Mesendoderm (in vitro differentiated cells): Measurements from ENCODE around the gene EDN1.

Experiments
- DNase-seq: peaks from one replicate; pipeline ENCODE4 v3.0.0; 2013
- H2AK5ac ChIP-seq: 2 replicates; pipeline ENCODE4 v1.6.1; 2013; ENCODE audit warnings: low read length, inconsistent platforms
- H2BK120ac ChIP-seq: 2 replicates; pipeline ENCODE4 v1.6.1; 2013; ENCODE audit warnings: low read depth, mild to moderate bottlenecking, low read length, moderate library complexity, mixed read lengths
- H2BK15ac ChIP-seq: replicated peaks from 2 replicates; pipeline ENCODE4 v1.6.1; 2013; ENCODE audit warnings: low read depth, mild to moderate bottlenecking, moderate library complexity
- H2BK5ac ChIP-seq: 2 replicates; pipeline ENCODE4 v1.6.1; 2013; ENCODE audit warnings: low read length, inconsistent platforms
- H3K18ac ChIP-seq: 2 replicates; pipeline ENCODE4 v1.6.1; 2013; ENCODE audit warnings: mild to moderate bottlenecking, low read length, mixed read lengths
- H3K23ac ChIP-seq: one replicate; pipeline ENCODE4 v1.6.1; 2013; ENCODE audit warnings: low read length
- H3K27ac ChIP-seq: 2 replicates; pipeline ENCODE4 v1.5.1; 2013; ENCODE audit warnings: low read depth, mild to moderate bottlenecking, inconsistent platforms, low read length, moderate library complexity
- H3K27me3 ChIP-seq: 2 replicates; pipeline ENCODE4 v1.6.1; 2013; ENCODE audit warnings: low read length, control low read depth, mild to moderate bottlenecking, inconsistent platforms; ENCODE audit not compliant: insufficient read depth, poor library complexity
- H3K36me3 ChIP-seq: 2 replicates; pipeline ENCODE4 v1.6.1; 2013; ENCODE audit warnings: low read length, inconsistent platforms; ENCODE audit not compliant: control insufficient read depth, insufficient read depth
- H3K4ac ChIP-seq: one replicate; pipeline ENCODE4 v1.6.1; 2013; ENCODE audit warnings: low read depth, mild to moderate bottlenecking, low read length, moderate library complexity
- H3K4me1 ChIP-seq: 2 replicates; pipeline ENCODE4 v1.6.1; 2013; ENCODE audit warnings: low read depth, low read length, inconsistent platforms; ENCODE audit not compliant: control insufficient read depth
- H3K4me2 ChIP-seq: 2 replicates; pipeline ENCODE4 v1.6.1; 2013; ENCODE audit warnings: low read length
- H3K4me3 ChIP-seq: 2 replicates; pipeline ENCODE4 v1.5.1; 2013; ENCODE audit warnings: mild to moderate bottlenecking, low read length
- H3K56ac ChIP-seq: one replicate; pipeline ENCODE4 v1.6.1; 2013; ENCODE audit warnings: low read length
- H3K79me1 ChIP-seq: 2 replicates; pipeline ENCODE4 v1.6.1; 2013; ENCODE audit warnings: low read length, inconsistent platforms
- H3K79me2 ChIP-seq: 2 replicates; pipeline ENCODE4 v1.6.1; 2013; ENCODE audit warnings: mild to moderate bottlenecking, low read length; ENCODE audit not compliant: control insufficient read depth, insufficient read depth
- H3K9ac ChIP-seq: 2 replicates; pipeline ENCODE4 v1.6.1; 2013; ENCODE audit warnings: low read length, inconsistent platforms
- H4K5ac ChIP-seq: one replicate; pipeline ENCODE4 v1.6.1; 2013; ENCODE audit warnings: low read length
- H4K8ac ChIP-seq: one replicate; pipeline ENCODE4 v1.6.1; 2013; ENCODE audit warnings: low read depth, mild to moderate bottlenecking, control low read depth, low read length, moderate library complexity
- WGBS: extraction: QIAGEN DNeasy Blood & Tissue Kit; methylation state at CpG from one replicate; pipeline ENCODE4 v1.1.7; 2013; ENCODE audit warnings: low lambda C conversion rate, missing lambda C conversion rate; ENCODE audit not compliant: insufficient coverage; ENCODE audit errors: extremely low coverage; 5-methylcytosine and 5-hydroxymethylcytosine counted together

EDN1 gene

DNA sequence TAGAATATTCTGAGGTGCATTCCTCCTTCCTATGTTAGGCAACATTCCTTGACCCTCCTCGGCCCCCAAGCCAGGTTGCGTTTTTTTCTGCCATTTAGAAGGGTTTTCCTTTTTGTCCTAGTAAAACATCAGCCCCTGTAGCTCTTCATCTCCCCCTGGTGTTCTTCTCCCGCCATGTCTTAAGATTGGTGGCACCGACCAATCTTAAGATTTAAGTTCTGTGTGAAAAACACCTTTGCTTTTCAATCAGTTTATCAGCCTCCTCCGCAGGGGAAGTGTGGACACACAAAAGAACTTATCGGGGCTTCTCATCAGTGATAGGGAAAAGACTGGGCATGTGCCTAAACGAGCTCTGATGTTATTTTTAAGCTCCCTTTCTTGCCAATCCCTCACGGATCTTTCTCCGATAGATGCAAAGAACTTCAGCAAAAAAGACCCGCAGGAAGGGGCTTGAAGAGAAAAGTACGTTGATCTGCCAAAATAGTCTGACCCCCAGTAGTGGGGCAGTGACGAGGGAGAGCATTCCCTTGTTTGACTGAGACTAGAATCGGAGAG lies 719 bp upstream of the EDN1 start:
- Histone ChIP-seq H3K9ac (peak overlapping the region; percentile 48), H3K4me3 (no peak overlapping the region), H3K4ac (no peak overlapping the region), H3K4me1 (peaks cover 5% of the 10 kb centered on the region), H3K4me2 (peak overlapping the region; percentile 72), H2BK120ac (no peak overlapping the region), H3K56ac (peak overlapping the region; percentile 49), H2BK15ac (no peak overlapping the region), H3K79me2 (no peaks in the 10 kb centered on the region), H3K79me1 (no peaks in the 10 kb centered on the region), H4K5ac (no peak overlapping the region), H2BK5ac (no peak overlapping the region), H3K27ac (peak overlapping the region; percentile 47), H3K18ac (no peak overlapping the region), H4K8ac (no peak overlapping the region), H3K36me3 (no peaks in the 10 kb centered on the region), H3K23ac (no peak overlapping the region), H3K27me3 (no peaks in the 10 kb centered on the region), H2AK5ac (no peak overlapping the region)
- WGBS: no CpG with 5 or more reads among the region's 13 CpGs
- peak; percentile 96 for DNase-seq

GRCh38 chr6:12291071-12291838 lies 1.1 kb downstream of the EDN1 start:
- H3K23ac ChIP-seq: no peak overlapping the region

GRCh38 chr6:12291839-12292604 lies 1.9 kb downstream of the EDN1 start:
- H3K23ac ChIP-seq: no peak overlapping the region
- H3K4me2 ChIP-seq: peak overlapping the region; percentile 39
- H4K5ac ChIP-seq: no peak overlapping the region
- H3K27me3 ChIP-seq: no peaks in the 10 kb centered on the region
- H2BK15ac ChIP-seq: no peak overlapping the region
- no peak overlapping the region for H3K4me3 ChIP-seq
- H3K79me2 ChIP-seq: no peaks in the 10 kb centered on the region
- no peak overlapping the region for H2AK5ac ChIP-seq
- H3K36me3 ChIP-seq: no peaks in the 10 kb centered on the region
- H4K8ac ChIP-seq: no peak overlapping the region
- peak; percentile 76 for DNase-seq
- no peaks in the 10 kb centered on the region for H3K79me1 ChIP-seq
- H3K56ac ChIP-seq: peak overlapping the region; percentile 63
- peak overlapping the region; percentile 46 for H3K9ac ChIP-seq
- H3K4me1 ChIP-seq: peaks cover 5% of the 10 kb centered on the region
- no peak overlapping the region for H3K27ac ChIP-seq
- no CpG with 5 or more reads among the region's 15 CpGs for WGBS
- no peak overlapping the region for H2BK5ac ChIP-seq
- no peak overlapping the region for H3K4ac ChIP-seq
- H3K18ac ChIP-seq: peak overlapping the region; percentile 14
- no peak overlapping the region for H2BK120ac ChIP-seq

More at GRCh38 chr6:12291071-12291838, 1.1 kb downstream of the EDN1 start:
- no peak overlapping the region for H2AK5ac ChIP-seq
- H3K4me2 ChIP-seq: no peak overlapping the region
- H3K56ac ChIP-seq: peak overlapping the region; percentile 47
- WGBS: no CpG with 5 or more reads among the region's 12 CpGs
- H2BK5ac ChIP-seq: no peak overlapping the region
- no peak for DNase-seq
- H4K8ac ChIP-seq: no peak overlapping the region
- H4K5ac ChIP-seq: no peak overlapping the region
- no peaks in the 10 kb centered on the region for H3K27me3 ChIP-seq
- H3K36me3 ChIP-seq: no peaks in the 10 kb centered on the region
- H2BK15ac ChIP-seq: no peak overlapping the region
- no peaks in the 10 kb centered on the region for H3K79me2 ChIP-seq
- peak overlapping the region; percentile 37 for H3K9ac ChIP-seq
- H3K79me1 ChIP-seq: no peaks in the 10 kb centered on the region
- no peak overlapping the region for H3K27ac ChIP-seq
- H2BK120ac ChIP-seq: peak overlapping the region; percentile 34
- H3K4me3 ChIP-seq: no peak overlapping the region
- H3K18ac ChIP-seq: peak overlapping the region; percentile 65
- H3K4ac ChIP-seq: no peak overlapping the region
- H3K4me1 ChIP-seq: peaks cover 5% of the 10 kb centered on the region

DNA sequence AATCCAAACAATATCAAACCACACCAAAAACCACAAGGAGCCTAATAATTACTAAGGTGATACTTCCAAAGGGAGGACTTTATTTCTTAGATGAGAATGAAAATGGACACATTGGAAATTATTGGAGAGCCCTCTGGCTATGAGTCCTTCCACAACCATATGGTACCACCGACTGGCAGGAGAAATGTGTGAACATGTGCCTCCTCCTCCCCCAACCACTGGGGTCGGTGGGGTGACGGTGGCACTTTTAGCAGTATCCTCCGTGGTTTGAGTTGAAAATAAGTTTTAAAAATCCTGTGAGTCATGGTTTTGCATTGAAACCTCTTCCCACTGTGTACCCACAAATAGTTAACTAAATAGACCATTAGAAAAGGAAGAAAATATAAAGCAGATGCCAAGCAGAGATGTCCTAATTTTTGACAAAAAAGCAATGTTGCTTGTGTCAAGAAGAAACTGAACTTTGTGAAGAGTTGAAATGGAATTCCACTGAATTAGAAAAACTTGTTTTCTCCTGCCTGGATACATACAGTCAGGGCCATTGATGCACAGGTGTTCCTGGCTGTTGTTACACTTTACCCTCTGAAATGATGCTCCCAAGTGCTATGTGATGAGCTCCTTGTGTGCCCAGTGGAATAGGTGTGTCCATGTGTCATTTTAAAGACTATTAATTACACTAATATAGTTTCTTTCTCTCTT lies 3.2 kb downstream of the EDN1 start:
- no peaks in the 10 kb centered on the region for H3K36me3 ChIP-seq
- H3K4me2 ChIP-seq: no peak overlapping the region
- H3K18ac ChIP-seq: no peak overlapping the region
- H3K79me2 ChIP-seq: no peaks in the 10 kb centered on the region
- H2BK15ac ChIP-seq: no peak overlapping the region
- WGBS: no CpG with 5 or more reads among the region's 4 CpGs
- H3K56ac ChIP-seq: no peak overlapping the region
- H3K9ac ChIP-seq: no peak overlapping the region
- no peak for DNase-seq
- H4K8ac ChIP-seq: no peak overlapping the region
- H2BK120ac ChIP-seq: no peak overlapping the region
- H3K27ac ChIP-seq: no peak overlapping the region
- H2BK5ac ChIP-seq: no peak overlapping the region
- no peak overlapping the region for H2AK5ac ChIP-seq
- H3K4me1 ChIP-seq: peaks cover 5% of the 10 kb centered on the region
- H3K27me3 ChIP-seq: no peaks in the 10 kb centered on the region
- H3K79me1 ChIP-seq: no peaks in the 10 kb centered on the region
- H4K5ac ChIP-seq: no peak overlapping the region
- H3K23ac ChIP-seq: no peak overlapping the region
- H3K4me3 ChIP-seq: no peak overlapping the region
- no peak overlapping the region for H3K4ac ChIP-seq

- Histone ChIP-seq H4K5ac (no peak overlapping the region), H2AK5ac (no peak overlapping the region), H3K4me2 (no peak overlapping the region), H3K4me1 (peaks cover 2% of the 10 kb centered on the region), H3K4ac (no peak overlapping the region), H3K9ac (no peak overlapping the region), H3K4me3 (no peak overlapping the region), H3K79me1 (no peaks in the 10 kb centered on the region), H4K8ac (no peak overlapping the region), H3K23ac (no peak overlapping the region), H3K79me2 (no peaks in the 10 kb centered on the region), H3K27me3 (no peaks in the 10 kb centered on the region), H3K18ac (no peak overlapping the region), H2BK15ac (no peak overlapping the region), H3K27ac (no peak overlapping the region), H3K56ac (no peak overlapping the region), H2BK120ac (no peak overlapping the region), H2BK5ac (no peak overlapping the region), H3K36me3 (no peaks in the 10 kb centered on the region)
- DNase-seq: no peak
- WGBS: no CpG with 5 or more reads among the region's 7 CpGs
Measured at GRCh38 chr6:12293931-12294807, 4.0 kb downstream of the EDN1 start.
